H9 (cell line): ENCODE measurements around the gene SMPD2. TPM values are rescaled to one million over a fixed set of nuclear protein-coding genes. Genes with fewer than 3 reads are reported as not detected.

Source experiments
- DNase-seq: peaks from one replicate; pipeline ENCODE4 v3.0.0-alpha.2; 2017
- H2AFZ ChIP-seq: one replicate; pipeline ENCODE4 v1.6.1; 2013; ENCODE audit warnings: mild to moderate bottlenecking, low read length, control low read depth, moderate library complexity
- H2AK5ac ChIP-seq: 2 replicates; pipeline ENCODE4 v1.6.1; 2013; ENCODE audit warnings: low read length, control low read depth, mixed read lengths; ENCODE audit not compliant: insufficient read length
- H2BK120ac ChIP-seq: one replicate; pipeline ENCODE4 v1.6.1; 2013; ENCODE audit warnings: low read depth, mild to moderate bottlenecking, low read length, control low read depth, inconsistent platforms; ENCODE audit not compliant: poor library complexity, severe bottlenecking
- H2BK12ac ChIP-seq: 2 replicates; pipeline ENCODE4 v1.6.1; 2013; ENCODE audit warnings: low read length, control low read depth, mixed read lengths, low read depth; ENCODE audit not compliant: insufficient read length
- H2BK15ac ChIP-seq: 2 replicates; pipeline ENCODE4 v1.6.1; 2013; ENCODE audit warnings: low read depth, low read length, control low read depth
- H2BK20ac ChIP-seq: one replicate; pipeline ENCODE4 v1.6.1; 2013; ENCODE audit warnings: low read depth, mild to moderate bottlenecking, low read length, control low read depth, inconsistent platforms; ENCODE audit not compliant: poor library complexity, severe bottlenecking
- H2BK5ac ChIP-seq: 2 replicates; pipeline ENCODE4 v1.6.1; 2013; ENCODE audit warnings: low read length, control low read depth, mixed read lengths; ENCODE audit not compliant: insufficient read length
- H3K14ac ChIP-seq: 2 replicates; pipeline ENCODE4 v1.6.1; 2013; ENCODE audit warnings: low read length, control low read depth; ENCODE audit not compliant: insufficient read depth
- H3K18ac ChIP-seq: 2 replicates; pipeline ENCODE4 v1.6.1; 2013; ENCODE audit warnings: low read depth, mild to moderate bottlenecking, mixed read lengths, low read length, control low read depth; ENCODE audit not compliant: insufficient read length
- H3K23ac ChIP-seq: 2 replicates; pipeline ENCODE4 v1.6.1; 2013; ENCODE audit warnings: low read length, control low read depth, mixed read lengths, low read depth; ENCODE audit not compliant: insufficient read length
- H3K23me2 ChIP-seq: 2 replicates; pipeline ENCODE4 v1.6.1; 2013; ENCODE audit warnings: low read depth, mild to moderate bottlenecking, mixed read lengths, low read length, control low read depth; ENCODE audit not compliant: insufficient read length, poor library complexity, severe bottlenecking
- H3K27ac ChIP-seq: 2 replicates; pipeline ENCODE4 v1.5.1; 2013; ENCODE audit warnings: low read length, control low read depth, mixed read lengths, low read depth; ENCODE audit not compliant: insufficient read length
- H3K27me3 ChIP-seq: 2 replicates; pipeline ENCODE4 v1.6.1; 2013; ENCODE audit warnings: low read length, control low read depth, inconsistent platforms; ENCODE audit not compliant: insufficient read depth
- H3K4ac ChIP-seq: 2 replicates; pipeline ENCODE4 v1.6.1; 2013; ENCODE audit warnings: low read depth, mild to moderate bottlenecking, control low read depth, inconsistent platforms, low read length, moderate library complexity
- H3K4me1 ChIP-seq: 2 replicates; pipeline ENCODE4 v1.6.1; 2013; ENCODE audit warnings: low read length, control low read depth, inconsistent platforms; ENCODE audit not compliant: insufficient read depth
- H3K4me2 ChIP-seq: 2 replicates; pipeline ENCODE4 v1.6.1; 2013; ENCODE audit warnings: low read length, control low read depth, mixed read lengths; ENCODE audit not compliant: insufficient read length, insufficient read depth
- H3K56ac ChIP-seq: 2 replicates; pipeline ENCODE4 v1.6.1; 2013; ENCODE audit warnings: low read depth, mild to moderate bottlenecking, mixed read lengths, low read length, control low read depth; ENCODE audit not compliant: insufficient read length
- H3K79me1 ChIP-seq: 2 replicates; pipeline ENCODE4 v1.6.1; 2013; ENCODE audit warnings: low read depth, mild to moderate bottlenecking, moderate library complexity, low read length, control low read depth, inconsistent platforms; ENCODE audit not compliant: insufficient read depth, poor library complexity, severe bottlenecking
- H3K79me2 ChIP-seq: 2 replicates; pipeline ENCODE4 v1.6.1; 2013; ENCODE audit warnings: low read length, control low read depth, inconsistent platforms; ENCODE audit not compliant: insufficient read depth
- H3K9ac ChIP-seq: 2 replicates; pipeline ENCODE4 v1.6.1; 2013; ENCODE audit warnings: low read length, control low read depth, mixed read lengths; ENCODE audit not compliant: insufficient read length; ENCODE audit errors: extremely low read depth
- H3K9me3 ChIP-seq: one replicate; pipeline ENCODE4 v1.6.1; 2013; ENCODE audit warnings: low read depth, low read length, inconsistent platforms; ENCODE audit not compliant: control insufficient read depth
- H3T11ph ChIP-seq: one replicate; pipeline ENCODE4 v1.6.1; 2013; ENCODE audit warnings: mild to moderate bottlenecking, low read length, control low read depth, inconsistent platforms
- H4K20me1 ChIP-seq: one replicate; pipeline ENCODE4 v1.6.1; 2013; ENCODE audit not compliant: control insufficient read depth, insufficient read length, insufficient read depth
- H4K5ac ChIP-seq: 2 replicates; pipeline ENCODE4 v1.6.1; 2013; ENCODE audit warnings: low read depth, mild to moderate bottlenecking, mixed read lengths, low read length, control low read depth; ENCODE audit not compliant: insufficient read length
- H4K8ac ChIP-seq: replicated peaks from 2 replicates; pipeline ENCODE4 v1.6.1; 2013; ENCODE audit warnings: low read length, control low read depth, mixed read lengths, low read depth; ENCODE audit not compliant: insufficient read length
- H4K91ac ChIP-seq: 2 replicates; pipeline ENCODE4 v1.6.1; 2013; ENCODE audit warnings: low read depth, mild to moderate bottlenecking, moderate library complexity, mixed read lengths, low read length, control low read depth; ENCODE audit not compliant: insufficient read length
- H3K27ac Mint-ChIP-seq, 3 experiments: 2 replicates in 2 of 3; 3 replicates in 1 of 3; pipeline ENCODE4 v1.8.0; 2020 to 2021; ENCODE audit warnings: mixed read lengths in 3 of 3, mild to moderate bottlenecking in 1 of 3, moderate library complexity in 1 of 3
- H3K27me3 Mint-ChIP-seq: 2 replicates; pipeline ENCODE4 v1.8.0; 2021; ENCODE audit warnings: low read depth, mild to moderate bottlenecking, moderate library complexity, mixed read lengths
- H3K36me3 Mint-ChIP-seq, 3 experiments: 2 replicates in 2 of 3; 3 replicates in 1 of 3; pipeline ENCODE4 v1.8.0; 2020 to 2021; ENCODE audit warnings: low read depth in 3 of 3, mixed read lengths in 3 of 3; ENCODE audit not compliant: insufficient read depth in 1 of 3
- H3K4me1 Mint-ChIP-seq, 2 experiments: 2 replicates each; pipeline ENCODE4 v1.8.0; 2020; ENCODE audit warnings: mixed read lengths in 2 of 2
- H3K4me3 Mint-ChIP-seq, 2 experiments: 2 replicates in 1 of 2; 3 replicates in 1 of 2; pipeline ENCODE4 v1.8.0; 2020 to 2021; ENCODE audit warnings: mild to moderate bottlenecking in 2 of 2, mixed read lengths in 2 of 2, moderate library complexity in 1 of 2
- H3K9me3 Mint-ChIP-seq, 2 experiments: 2 replicates in 1 of 2; 3 replicates in 1 of 2; pipeline ENCODE4 v1.8.0; 2020; ENCODE audit warnings: mild to moderate bottlenecking in 2 of 2, mixed read lengths in 2 of 2, moderate library complexity in 1 of 2
- CTCF ChIP-seq: fragments of 200-600 bp; sonication (generic); conservative IDR thresholded peaks from 3 replicates; pipeline ENCODE4 v1.8.0; 2021; ENCODE audit warnings: antibody characterized with exemption, mild to moderate bottlenecking
- WGBS: extraction: QIAGEN DNeasy Blood & Tissue Kit; methylation state at CpG from one replicate; pipeline ENCODE4 v1.1.7; 2013; ENCODE audit warnings: missing lambda C conversion rate, low lambda C conversion rate, mixed read lengths; ENCODE audit not compliant: insufficient read length; ENCODE audit errors: extremely low coverage; 5-methylcytosine and 5-hydroxymethylcytosine counted together
- total RNA-seq: library from RNA; stranded (reverse); gene quantifications from 2 replicates; pipeline ENCODE4 v1.2.1, GENCODE V29; 2021

SMPD2 gene
- total RNA-seq, 1 experiment from 2014 or later, result 13.0 TPM

DNA sequence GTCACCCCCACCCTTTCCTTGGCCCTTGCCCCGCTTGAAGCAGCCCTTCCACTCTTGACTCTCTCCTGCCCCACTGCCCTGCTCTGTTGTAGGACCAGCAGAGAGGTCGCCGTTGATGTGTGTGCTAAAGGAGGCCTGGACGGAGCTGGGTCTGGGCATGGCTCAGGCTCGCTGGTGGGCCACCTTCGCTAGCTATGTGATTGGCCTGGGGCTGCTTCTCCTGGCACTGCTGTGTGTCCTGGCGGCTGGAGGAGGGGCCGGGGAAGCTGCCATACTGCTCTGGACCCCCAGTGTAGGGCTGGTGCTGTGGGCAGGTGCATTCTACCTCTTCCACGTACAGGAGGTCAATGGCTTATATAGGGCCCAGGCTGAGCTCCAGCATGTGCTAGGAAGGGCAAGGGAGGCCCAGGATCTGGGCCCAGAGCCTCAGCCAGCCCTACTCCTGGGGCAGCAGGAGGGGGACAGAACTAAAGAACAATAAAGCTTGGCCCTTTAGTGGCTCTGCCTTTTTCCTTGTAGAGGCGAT, 3.0 kb downstream of the SMPD2 start:
- no peak overlapping the region for H3K4ac ChIP-seq
- H3K56ac ChIP-seq, result no peak overlapping the region
- no peak overlapping the region for H2AFZ ChIP-seq
- Mint-ChIP-seq H3K4me1 (peaks cover 17 to 19% of the 10 kb centered on the region in 2 experiments), H3K27me3 (peaks cover 10% of the 10 kb centered on the region), H3K36me3 (peaks cover 22 to 56% (median 47%) of the 10 kb centered on the region in 3 experiments), H3K4me3 (no peak overlapping the region; a peak in 1 of 5 replicates), H3K9me3 (no peaks in the 10 kb centered on the region; a peak in 1 of 5 replicates), H3K27ac (0 out of 7 replicates have a peak overlapping the region, but pooled peaks of 2 of the 3 experiments have one; percentile 27 to 57)
- no peak overlapping the region for H2BK15ac ChIP-seq
- H3K27me3 ChIP-seq, result no peaks in the 10 kb centered on the region
- no peak overlapping the region for H2AK5ac ChIP-seq
- H4K91ac ChIP-seq, result no peak overlapping the region
- no peak overlapping the region for H2BK12ac ChIP-seq
- no peaks in the 10 kb centered on the region for H3K79me1 ChIP-seq
- peaks cover 3% of the 10 kb centered on the region; the same call in 1 of the 2 replicates for H3K4me1 ChIP-seq
- H3K23ac ChIP-seq, result no peak overlapping the region
- peaks cover 14% of the 10 kb centered on the region for H3K23me2 ChIP-seq
- H4K8ac ChIP-seq, result no peak overlapping the region
- H3T11ph ChIP-seq, result no peak overlapping the region
- no peak for TF ChIP-seq CTCF
- no peak for DNase-seq
- no peak overlapping the region for H4K5ac ChIP-seq
- H3K9me3 ChIP-seq, result no peaks in the 10 kb centered on the region
- no peak overlapping the region for H2BK120ac ChIP-seq
- no peak overlapping the region for H3K4me2 ChIP-seq
- H4K20me1 ChIP-seq, result no peaks in the 10 kb centered on the region
- H2BK20ac ChIP-seq, result no peak overlapping the region
- no CpG with 5 or more reads among the region's 10 CpGs for WGBS
- no peak overlapping the region for H3K27ac ChIP-seq
- no peak overlapping the region for H2BK5ac ChIP-seq
- H3K14ac ChIP-seq, result no peak overlapping the region
- no peaks in the 10 kb centered on the region for H3K79me2 ChIP-seq
- no peak overlapping the region for H3K18ac ChIP-seq
- H3K9ac ChIP-seq, result no peak overlapping the region
